ENCODE data around the gene ACMSD. TPM values are rescaled to one million over a fixed set of nuclear protein-coding genes. Genes with fewer than 3 reads are reported as not detected.
"Not testable (repeated sequence)": the region's sequence is repeated elsewhere in the genome, so short reads cannot be mapped to it uniquely, and the experiment has no call there.

ACMSD gene
- total RNA-seq, 4 donors from 2014 or later, result not detected

DNA sequence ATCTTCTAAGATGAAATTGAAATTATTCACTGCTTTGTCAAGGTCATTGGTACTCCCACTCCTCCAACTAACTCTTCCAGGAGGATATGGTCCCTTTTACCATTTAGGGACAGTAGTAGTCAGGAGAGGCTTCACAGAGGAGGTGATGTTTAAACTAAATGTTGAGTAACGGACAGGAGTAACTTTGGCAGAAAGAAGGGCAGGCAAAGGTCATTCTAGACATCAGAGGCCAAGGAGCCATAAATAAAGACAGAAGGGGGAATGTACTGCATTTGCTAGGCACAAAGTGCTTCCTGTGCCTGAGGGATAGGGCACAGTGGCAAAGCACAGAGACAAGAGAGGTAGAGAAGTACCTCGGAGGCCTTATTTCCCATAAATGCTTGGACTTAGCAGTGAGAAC, 14.6 kb upstream of the ACMSD start:
- no peak overlapping the region for H3K27ac ChIP-seq
- intact Hi-C loops (cut with DNase I; ENCODE audit: low total_unique reads), result no loop called here
- H3K36me3 ChIP-seq, result no peaks in the 10 kb centered on the region
- TF ChIP-seq, protein P1, sequence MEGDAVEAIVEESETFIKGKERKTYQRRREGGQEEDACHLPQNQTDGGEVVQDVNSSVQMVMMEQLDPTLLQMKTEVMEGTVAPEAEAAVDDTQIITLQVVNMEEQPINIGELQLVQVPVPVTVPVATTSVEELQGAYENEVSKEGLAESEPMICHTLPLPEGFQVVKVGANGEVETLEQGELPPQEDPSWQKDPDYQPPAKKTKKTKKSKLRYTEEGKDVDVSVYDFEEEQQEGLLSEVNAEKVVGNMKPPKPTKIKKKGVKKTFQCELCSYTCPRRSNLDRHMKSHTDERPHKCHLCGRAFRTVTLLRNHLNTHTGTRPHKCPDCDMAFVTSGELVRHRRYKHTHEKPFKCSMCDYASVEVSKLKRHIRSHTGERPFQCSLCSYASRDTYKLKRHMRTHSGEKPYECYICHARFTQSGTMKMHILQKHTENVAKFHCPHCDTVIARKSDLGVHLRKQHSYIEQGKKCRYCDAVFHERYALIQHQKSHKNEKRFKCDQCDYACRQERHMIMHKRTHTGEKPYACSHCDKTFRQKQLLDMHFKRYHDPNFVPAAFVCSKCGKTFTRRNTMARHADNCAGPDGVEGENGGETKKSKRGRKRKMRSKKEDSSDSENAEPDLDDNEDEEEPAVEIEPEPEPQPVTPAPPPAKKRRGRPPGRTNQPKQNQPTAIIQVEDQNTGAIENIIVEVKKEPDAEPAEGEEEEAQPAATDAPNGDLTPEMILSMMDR (IDR thresholded peaks at IDR 0.05), result no peak
- TF ChIP-seq EP300 (IDR thresholded peaks at IDR 0.05; ENCODE audit: low read depth) (no peak), POLR2AphosphoS5 (IDR thresholded peaks at IDR 0.05) (no peak), POLR2A (IDR thresholded peaks at IDR 0.05) (no peak)
- no peaks in the 10 kb centered on the region for H3K27me3 ChIP-seq
- no peaks in the 10 kb centered on the region for H3K4me1 ChIP-seq
- in situ Hi-C loops (cut with MboI; ENCODE audit: low pct_ligation_motif_present in 1 of 4, low pct_unique_long_range_greater_than_20kb in 1 of 4, low sequenced_read_pairs in 3 of 4), result no loop called here
- no peak for DNase-seq
- 67 to 73% methylated on average over 2 of the region's 2 CpGs for WGBS, 2 donors (ENCODE audit: low coverage in 1 of 2)
- no peaks in the 10 kb centered on the region for H3K9me3 ChIP-seq
- H3K4me3 ChIP-seq, result no peak overlapping the region

DNA sequence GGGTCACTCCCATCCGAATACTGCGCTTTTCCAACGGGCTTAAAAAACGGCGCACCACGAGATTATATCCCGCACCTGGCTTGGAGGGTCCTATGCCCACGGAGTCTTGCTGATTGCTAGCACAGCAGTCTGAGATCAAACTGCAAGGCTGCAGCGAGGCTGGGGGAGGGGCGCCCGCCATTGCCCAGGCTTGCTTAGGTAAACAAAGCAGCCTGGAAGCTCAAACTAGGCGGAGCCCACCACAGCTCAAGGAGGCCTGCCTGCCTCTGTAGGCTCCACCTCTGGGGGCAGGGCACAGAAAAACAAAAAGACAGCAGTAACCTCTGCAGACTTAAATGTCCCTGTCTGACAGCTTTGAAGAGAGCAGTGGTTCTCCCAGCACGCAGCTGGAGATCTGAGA, 12.7 kb upstream of the ACMSD start:
- H3K36me3 ChIP-seq; H3K9me3 ChIP-seq; H3K4me3 ChIP-seq; H3K27ac ChIP-seq; in situ Hi-C loops (cut with MboI; ENCODE audit: low pct_ligation_motif_present in 1 of 4, low pct_unique_long_range_greater_than_20kb in 1 of 4, low sequenced_read_pairs in 3 of 4); DNase-seq; H3K4me1 ChIP-seq; intact Hi-C loops (cut with DNase I; ENCODE audit: low total_unique reads); H3K27me3 ChIP-seq: not testable (repeated sequence)
- WGBS, 2 donors (ENCODE audit: low coverage in 1 of 2), result 81% methylated on average over 13 of the region's 13 CpGs; no CpG with 5 or more reads in 1 of the 2 donors

DNA sequence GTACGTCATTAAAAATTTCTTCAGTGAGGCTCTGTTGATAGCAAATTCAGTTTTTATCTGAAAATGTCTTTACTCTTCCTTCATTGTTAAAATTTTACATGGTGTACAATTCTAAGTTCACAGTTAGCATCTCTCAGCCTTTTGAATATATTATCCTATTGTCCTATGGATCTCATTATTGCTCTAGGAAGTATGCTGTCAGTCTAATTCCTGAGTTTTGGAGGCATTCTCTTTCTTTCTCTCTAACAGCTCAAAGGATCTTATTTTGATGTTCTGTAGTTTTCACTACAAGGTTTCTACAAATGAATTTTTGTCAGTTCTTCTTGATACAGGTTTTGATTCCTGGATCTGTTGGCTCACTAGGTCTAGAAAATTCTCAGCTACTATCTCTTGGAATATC, 2.9 kb upstream of the ACMSD start:
- Histone ChIP-seq H3K4me3 (no peak overlapping the region), H3K27me3 (no peaks in the 10 kb centered on the region), H3K27ac (no peak overlapping the region), H3K36me3 (no peaks in the 10 kb centered on the region), H3K4me1 (no peaks in the 10 kb centered on the region), H3K9me3 (peaks cover 0 to 4% of the 10 kb centered on the region in 2 donors)
- in situ Hi-C loops (cut with MboI; ENCODE audit: low pct_ligation_motif_present in 1 of 4, low pct_unique_long_range_greater_than_20kb in 1 of 4, low sequenced_read_pairs in 3 of 4), result no loop called here
- DNase-seq, result no peak
- WGBS, 2 donors (ENCODE audit: low coverage in 1 of 2), result 64 to 96% methylated on average over 1 of the region's 1 CpG
- TF ChIP-seq POLR2AphosphoS5 (IDR thresholded peaks at IDR 0.05) (no peak), EP300 (IDR thresholded peaks at IDR 0.05; ENCODE audit: low read depth) (no peak), POLR2A (IDR thresholded peaks at IDR 0.05) (no peak)
- TF ChIP-seq, protein P1 (IDR thresholded peaks at IDR 0.05), result no peak
- intact Hi-C loops (cut with DNase I; ENCODE audit: low total_unique reads), result no loop called here

DNA sequence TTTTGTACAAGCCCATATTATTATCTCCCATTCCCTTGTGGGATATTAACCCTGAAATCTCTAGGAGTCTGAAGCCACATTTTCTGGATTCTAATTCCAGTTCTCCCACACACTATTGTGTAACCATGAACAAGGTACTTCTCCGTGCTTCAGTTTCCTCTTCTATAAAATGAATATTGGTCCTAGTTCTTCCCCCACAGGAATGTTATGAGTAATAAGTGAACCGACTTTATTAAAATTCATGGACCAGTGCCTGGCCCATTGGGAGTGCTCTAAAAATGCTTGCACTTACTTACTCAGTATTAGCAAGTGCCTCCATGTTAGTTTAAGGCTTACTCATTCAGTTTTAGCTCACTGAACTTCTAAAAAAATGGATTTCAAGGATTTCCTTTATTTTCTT, 1.4 kb upstream of the ACMSD start:
- no peak overlapping the region for H3K4me3 ChIP-seq
- no peak for DNase-seq
- TF ChIP-seq POLR2AphosphoS5 (IDR thresholded peaks at IDR 0.05) (no peak), EP300 (IDR thresholded peaks at IDR 0.05; ENCODE audit: low read depth) (no peak), POLR2A (IDR thresholded peaks at IDR 0.05) (no peak)
- TF ChIP-seq, protein P1 (IDR thresholded peaks at IDR 0.05), result no peak
- intact Hi-C loops (cut with DNase I; ENCODE audit: low total_unique reads) (no loop called here), in situ Hi-C loops (cut with MboI; ENCODE audit: low pct_ligation_motif_present in 1 of 4, low pct_unique_long_range_greater_than_20kb in 1 of 4, low sequenced_read_pairs in 3 of 4) (no loop called here)
- WGBS, 2 donors (ENCODE audit: low coverage in 1 of 2), result 36 to 60% methylated on average over 2 of the region's 2 CpGs
- peaks cover 0 to 4% of the 10 kb centered on the region in 2 donors for H3K9me3 ChIP-seq
- H3K27ac ChIP-seq, result no peak overlapping the region
- H3K4me1 ChIP-seq, result no peaks in the 10 kb centered on the region
- no peaks in the 10 kb centered on the region for H3K27me3 ChIP-seq
- no peaks in the 10 kb centered on the region for H3K36me3 ChIP-seq

DNA sequence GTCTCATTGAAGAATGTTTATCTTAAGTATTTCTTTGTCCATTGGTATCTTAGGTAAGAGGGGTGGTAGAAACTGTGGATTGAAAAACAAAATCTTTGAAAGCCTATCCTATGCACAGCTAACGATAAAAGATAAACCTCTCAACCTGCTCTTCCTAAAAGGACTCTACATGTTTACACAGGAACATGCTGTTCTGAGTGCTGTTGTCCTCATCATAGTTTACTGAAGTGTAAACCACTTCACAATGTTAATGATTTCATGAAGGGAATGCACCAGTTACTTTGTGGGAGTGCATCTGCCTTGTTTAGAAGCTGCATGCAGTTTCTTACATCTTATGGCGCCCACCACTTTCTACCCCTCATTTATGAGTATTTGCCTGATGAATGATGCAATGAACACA, 1.2 kb downstream of the ACMSD start:
- H3K27me3 ChIP-seq, result no peaks in the 10 kb centered on the region
- H3K4me1 ChIP-seq, result no peaks in the 10 kb centered on the region
- no peak for TF ChIP-seq EP300 (IDR thresholded peaks at IDR 0.05; ENCODE audit: low read depth)
- TF ChIP-seq, protein P1 (IDR thresholded peaks at IDR 0.05), result no peak
- TF ChIP-seq POLR2AphosphoS5 (IDR thresholded peaks at IDR 0.05), result no peak
- TF ChIP-seq POLR2A (IDR thresholded peaks at IDR 0.05), result no peak
- intact Hi-C loops (cut with DNase I; ENCODE audit: low total_unique reads), result no loop called here
- in situ Hi-C loops (cut with MboI; ENCODE audit: low pct_ligation_motif_present in 1 of 4, low pct_unique_long_range_greater_than_20kb in 1 of 4, low sequenced_read_pairs in 3 of 4), result no loop called here
- 62 to 69% methylated on average over 2 of the region's 2 CpGs for WGBS, 2 donors (ENCODE audit: low coverage in 1 of 2)
- DNase-seq, result no peak
- no peak overlapping the region for H3K4me3 ChIP-seq
- H3K36me3 ChIP-seq, result no peaks in the 10 kb centered on the region
- no peak overlapping the region for H3K27ac ChIP-seq
- peaks cover 0 to 4% of the 10 kb centered on the region in 2 donors for H3K9me3 ChIP-seq

All from transverse colon (tissue), 4 donors.